Skin epidermis (tissue), 12 donors: ENCODE results near the gene BCL7A.
A peak's percentile ranks its signal among the peaks of the same experiment; 100 is the strongest.

Experiments
- H3K27ac ChIP-seq, 21 experiments: fragments of 200-600 bp; sonication (generic) in 11 of 21; one replicate each; pipeline ENCODE4 v1.5.0; 2020; ENCODE audit warnings: mild to moderate bottlenecking in 3 of 21, inconsistent platforms in 2 of 21, moderate library complexity in 2 of 21
- H3K4me3 ChIP-seq, 7 experiments: fragments of 200-600 bp; sonication (generic) in 2 of 7; one replicate each; pipeline ENCODE4 v1.5.0; 2020; ENCODE audit warnings: inconsistent platforms in 2 of 7, mild to moderate bottlenecking in 2 of 7, moderate library complexity in 1 of 7

The BCL7A gene

DNA sequence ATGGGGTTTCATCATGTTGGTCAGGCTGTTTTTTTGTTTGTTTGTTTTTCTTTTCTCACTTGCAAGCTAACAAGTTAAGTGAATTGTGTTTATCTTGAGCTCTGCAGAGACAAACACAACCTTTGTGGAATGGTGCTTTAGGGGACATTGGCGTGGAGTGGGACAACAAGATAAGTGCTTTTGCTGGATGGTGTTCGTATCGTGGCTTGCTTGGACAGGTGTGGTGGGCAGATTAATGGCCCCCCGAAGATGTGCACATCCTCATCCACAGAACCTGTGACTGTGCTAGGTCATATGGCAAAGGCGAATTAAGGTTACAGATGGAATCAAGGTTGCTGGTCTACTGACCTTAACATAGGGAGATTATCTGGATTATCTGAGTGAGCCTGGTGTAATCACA lies 63.9 kb downstream of the BCL7A start:
- Histone ChIP-seq H3K27ac (no peak overlapping the region), H3K4me3 (no peak overlapping the region)

DNA sequence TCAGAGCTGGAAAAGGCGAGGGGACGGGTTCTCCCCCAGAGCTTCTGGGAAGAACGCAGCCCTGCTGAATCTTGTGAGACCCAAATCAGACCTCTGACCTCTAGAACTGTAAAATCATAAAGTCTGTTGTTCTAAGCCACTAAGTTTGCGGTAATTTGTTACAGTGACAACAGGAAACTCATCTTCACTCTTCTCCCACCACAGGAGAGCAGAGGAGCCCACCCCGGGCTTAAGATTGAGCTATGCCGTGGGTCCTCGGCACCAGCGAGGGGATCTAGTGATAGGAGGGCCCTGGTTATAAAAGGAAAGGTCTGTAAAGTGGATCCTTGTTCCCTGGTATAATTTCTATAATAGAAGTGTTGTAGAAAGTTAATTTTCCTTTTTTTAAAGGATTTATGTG lies 64.4 kb downstream of the BCL7A start:
- H3K27ac ChIP-seq, result peak overlapping the region in 2 of 21 experiments; percentile 7 to 30
- no peak overlapping the region for H3K4me3 ChIP-seq

DNA sequence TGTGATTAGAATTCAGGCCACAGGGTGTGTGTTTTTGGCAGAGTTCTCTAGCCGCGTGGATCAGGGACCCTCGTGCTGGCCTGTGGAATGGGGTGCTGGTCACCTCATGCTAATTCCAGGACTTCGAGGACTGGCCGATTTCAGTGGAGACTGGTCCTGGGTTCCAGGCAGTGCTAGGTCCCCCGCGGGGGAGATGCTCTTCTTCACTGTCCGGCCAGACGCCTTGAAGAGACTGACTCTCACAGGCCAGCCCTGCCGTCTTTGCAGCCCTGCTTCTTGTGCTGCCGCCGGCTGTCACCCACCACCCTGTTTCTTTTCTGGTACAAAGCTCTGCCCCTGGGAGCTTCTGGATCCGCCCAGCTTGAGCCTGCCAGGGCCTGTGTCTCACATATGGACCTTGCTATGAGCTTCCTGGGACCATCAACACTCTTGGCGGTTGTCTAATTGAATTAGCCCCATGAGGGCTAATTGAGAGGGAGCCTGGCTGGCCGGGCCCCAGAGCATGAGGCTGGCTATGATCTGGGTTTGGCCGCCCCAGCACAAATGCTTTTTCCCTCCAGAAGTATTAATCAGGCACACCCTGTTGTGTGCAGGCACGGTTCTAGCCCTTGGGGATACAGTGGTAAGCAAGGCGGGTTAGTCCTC lies 65.1 kb downstream of the BCL7A start:
- Histone ChIP-seq H3K4me3 (no peak overlapping the region), H3K27ac (peak overlapping the region in 5 of 21 experiments; percentile 0 to 60 (median 22))

DNA sequence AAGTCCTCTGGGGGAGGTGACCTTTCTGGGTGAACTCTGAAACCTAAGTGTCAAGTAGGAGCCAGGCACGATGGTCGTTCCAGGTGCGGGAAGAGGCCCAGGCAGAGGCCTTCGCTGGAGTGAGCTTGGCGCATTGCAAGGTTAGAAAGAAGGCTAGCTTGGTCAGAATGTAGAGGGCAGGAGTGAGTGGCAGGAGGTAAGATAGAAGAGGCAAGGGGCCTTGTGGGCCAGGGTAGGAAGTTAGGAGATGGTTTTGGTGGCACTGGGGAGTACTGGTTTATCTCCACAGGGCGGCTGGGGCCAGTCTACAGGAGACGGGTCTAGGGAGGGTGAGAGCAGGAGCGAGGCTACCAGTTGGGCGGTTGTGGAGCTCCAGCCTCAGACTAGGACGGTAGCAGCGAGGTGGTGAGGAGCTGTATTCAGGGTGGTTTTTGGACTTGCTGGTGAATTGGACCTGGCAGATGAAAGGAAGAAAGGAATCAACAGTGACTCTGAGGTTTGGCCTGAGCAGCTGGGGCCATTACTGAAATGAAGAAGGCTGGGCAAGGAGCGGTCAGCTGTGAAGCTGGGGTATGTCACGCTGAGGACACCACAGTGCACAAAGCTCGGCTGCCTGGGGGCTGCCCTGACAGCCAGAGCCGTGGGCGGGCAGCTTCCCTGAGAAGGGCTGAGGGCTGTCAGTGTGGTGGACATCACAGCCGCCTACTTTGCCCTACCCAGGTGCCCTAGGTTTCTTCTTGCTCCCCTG lies 65.9 kb downstream of the BCL7A start:
- H3K4me3 ChIP-seq, result no peak overlapping the region
- H3K27ac ChIP-seq, result peak overlapping the region in 5 of 21 experiments; percentile 18 to 60 (median 56)

DNA sequence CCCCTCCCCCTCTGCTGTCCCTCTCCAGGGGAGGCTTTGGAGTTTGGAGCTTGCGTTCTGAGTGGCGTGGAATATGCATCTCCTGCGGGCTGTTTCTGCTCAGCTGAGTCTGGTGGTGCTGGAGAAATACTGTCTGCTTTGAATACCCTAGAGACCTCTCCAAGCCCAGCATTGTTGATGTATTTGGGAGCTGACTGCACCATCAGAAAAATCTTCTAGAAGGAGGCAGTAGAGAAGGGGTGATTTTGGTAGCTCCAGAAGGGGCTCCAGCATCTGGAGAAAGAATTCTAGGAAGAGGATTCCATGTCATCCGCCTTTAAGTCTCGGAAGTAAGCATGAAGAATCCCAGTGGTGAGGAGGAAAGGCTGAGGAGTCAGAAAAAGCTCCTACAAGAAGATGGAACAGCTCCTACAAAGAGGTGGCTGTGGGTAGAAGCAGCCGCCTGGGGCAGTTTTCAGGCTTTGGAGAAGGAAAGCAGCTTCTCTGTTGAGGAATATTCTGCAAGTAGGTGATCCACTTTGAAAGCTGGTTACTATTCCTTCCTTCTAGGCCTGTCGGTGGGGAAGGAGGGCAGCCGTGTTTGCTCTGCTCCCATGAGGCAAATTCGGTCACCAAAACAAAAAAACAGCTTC lies 66.6 kb downstream of the BCL7A start:
- Histone ChIP-seq H3K27ac (peak overlapping the region in 6 of 21 experiments; percentile 18 to 60 (median 42)), H3K4me3 (no peak overlapping the region)

DNA sequence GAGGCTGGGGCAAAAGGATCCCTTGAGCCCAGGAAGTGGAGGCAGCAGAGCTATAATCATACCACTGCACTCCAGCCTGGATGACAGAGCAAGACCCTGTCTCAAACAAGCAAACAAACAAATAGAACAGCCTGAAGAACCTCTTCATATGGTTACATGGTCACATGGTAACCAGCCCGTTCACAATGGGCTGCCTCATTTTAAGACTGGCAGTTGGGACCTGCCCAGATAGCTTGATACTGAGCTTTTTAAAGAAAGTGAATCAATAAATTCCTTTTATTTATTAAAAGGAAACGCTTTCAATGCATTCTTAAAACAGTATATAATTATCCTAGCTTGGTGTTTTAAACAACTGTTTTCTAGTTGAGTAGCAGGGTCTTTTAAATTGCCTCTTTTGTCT lies 67.4 kb downstream of the BCL7A start:
- H3K27ac ChIP-seq, result peak overlapping the region in 5 of 21 experiments; percentile 18 to 60 (median 56)

DNA sequence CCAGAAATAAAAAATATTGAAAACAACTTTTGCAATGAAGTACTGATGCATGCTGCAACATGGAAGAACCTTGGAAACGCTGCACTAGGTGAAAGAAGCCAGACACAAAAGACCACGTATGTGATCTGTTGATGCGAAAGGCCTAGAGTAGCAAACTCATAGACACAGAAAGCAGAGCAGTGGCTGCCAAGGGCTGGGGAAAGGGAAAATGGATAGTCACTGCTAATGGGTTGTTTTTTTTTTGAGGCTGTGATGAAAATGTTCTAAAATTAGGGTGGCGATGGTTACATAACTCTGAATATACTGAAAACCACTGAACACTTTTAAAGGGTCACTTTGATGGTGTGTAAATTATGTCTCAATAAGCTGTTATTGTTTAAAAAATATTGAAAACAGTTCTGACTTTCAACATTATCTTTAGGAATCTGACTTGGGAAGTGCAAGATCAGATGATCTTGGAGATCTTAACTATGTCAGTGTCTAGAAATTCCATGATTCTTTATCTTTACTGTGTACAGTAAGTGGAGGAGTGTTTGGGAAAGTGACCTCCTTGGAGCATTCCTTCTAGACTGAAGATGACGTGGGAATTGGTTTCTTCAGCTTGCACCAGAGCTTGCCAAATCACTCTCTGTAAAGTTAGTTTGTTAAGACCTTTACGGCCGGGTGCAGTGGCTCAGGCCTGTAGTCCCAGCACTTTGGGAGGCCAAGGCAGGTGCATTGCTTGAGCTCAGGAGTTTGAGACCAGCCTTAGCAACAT lies 69.3 kb downstream of the BCL7A start:
- Histone ChIP-seq H3K27ac (peak overlapping the region in 10 of 21 experiments; percentile 4 to 73 (median 24)), H3K4me3 (no peak overlapping the region)

More for the DNA sequence above, 67.4 kb downstream of the BCL7A start:
- H3K4me3 ChIP-seq, result no peak overlapping the region

DNA sequence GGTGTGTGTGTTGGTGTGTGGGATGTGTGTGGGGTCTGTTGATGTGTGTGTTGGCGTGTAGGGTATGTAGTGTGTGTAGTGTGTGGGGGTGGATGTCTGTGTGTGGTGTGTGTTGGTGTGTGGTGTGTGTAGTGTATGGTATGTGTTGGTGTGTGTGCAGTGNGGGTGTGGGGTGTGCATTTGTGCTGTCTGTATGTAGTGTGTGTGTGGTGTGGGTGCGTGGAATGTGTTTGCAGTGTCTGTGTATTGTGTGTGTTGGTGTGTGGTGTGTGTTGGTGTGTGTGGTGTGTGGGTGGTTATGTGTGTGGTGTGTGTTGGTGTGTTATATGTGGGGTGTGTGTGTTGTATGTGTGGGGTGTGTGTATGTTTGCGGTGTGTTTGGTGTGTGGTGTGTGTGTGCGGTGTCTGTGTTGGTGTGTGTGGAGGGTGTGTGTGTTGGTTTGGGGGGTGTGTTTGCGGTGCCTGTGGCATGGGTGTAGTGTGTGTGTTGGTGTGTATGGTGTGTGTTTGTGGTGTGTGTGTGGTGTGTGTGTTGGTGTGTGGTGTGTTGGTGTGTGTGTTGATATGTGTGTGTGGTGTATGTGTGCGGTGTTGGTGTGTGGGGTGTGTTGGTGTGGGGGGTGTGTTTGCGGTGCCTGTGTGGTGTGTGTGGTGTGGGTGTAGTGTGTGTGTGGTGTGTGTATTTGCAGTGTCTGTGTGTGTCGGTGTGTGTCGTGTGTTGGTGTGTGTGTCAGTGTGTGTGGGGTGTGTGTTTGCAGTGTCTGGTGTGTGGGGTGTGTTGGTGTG lies 71.6 kb downstream of the BCL7A start:
- Histone ChIP-seq H3K27ac (peak overlapping the region in 6 of 21 experiments; percentile 3 to 57 (median 37)), H3K4me3 (no peak overlapping the region)

DNA sequence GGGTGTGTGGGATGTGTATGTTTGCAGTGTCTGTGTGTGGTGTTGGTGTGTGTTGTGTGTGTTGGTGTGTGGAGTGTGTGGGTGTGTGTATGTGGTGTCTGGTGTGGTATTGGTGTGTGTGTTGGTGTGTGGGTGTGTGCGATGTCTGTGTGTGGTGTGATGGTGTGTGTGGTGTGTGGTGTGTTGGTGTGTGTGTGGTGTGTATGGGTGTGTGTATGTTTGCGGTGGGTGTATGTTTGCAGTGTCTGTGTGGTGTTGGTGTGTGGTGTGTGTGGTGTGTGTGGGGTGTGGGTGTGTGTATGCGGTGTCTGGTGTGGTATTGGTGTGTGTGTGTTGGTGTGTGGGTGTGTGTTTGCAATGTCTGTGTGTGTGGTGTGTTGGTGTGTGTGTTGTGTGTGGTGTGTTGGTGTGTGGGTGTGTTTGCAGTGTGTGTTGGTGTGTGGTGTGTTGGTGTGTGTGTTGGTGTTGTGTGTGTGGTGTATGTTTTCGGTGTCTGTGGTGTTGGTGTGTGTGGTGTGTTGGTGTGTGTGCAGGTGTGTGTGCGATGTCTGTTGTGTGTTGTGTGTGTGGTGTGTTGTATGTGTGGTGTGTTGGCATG lies 72.6 kb downstream of the BCL7A start:
- peak overlapping the region in 9 of 21 experiments; percentile 3 to 67 (median 45) for H3K27ac ChIP-seq
- no peak overlapping the region for H3K4me3 ChIP-seq

DNA sequence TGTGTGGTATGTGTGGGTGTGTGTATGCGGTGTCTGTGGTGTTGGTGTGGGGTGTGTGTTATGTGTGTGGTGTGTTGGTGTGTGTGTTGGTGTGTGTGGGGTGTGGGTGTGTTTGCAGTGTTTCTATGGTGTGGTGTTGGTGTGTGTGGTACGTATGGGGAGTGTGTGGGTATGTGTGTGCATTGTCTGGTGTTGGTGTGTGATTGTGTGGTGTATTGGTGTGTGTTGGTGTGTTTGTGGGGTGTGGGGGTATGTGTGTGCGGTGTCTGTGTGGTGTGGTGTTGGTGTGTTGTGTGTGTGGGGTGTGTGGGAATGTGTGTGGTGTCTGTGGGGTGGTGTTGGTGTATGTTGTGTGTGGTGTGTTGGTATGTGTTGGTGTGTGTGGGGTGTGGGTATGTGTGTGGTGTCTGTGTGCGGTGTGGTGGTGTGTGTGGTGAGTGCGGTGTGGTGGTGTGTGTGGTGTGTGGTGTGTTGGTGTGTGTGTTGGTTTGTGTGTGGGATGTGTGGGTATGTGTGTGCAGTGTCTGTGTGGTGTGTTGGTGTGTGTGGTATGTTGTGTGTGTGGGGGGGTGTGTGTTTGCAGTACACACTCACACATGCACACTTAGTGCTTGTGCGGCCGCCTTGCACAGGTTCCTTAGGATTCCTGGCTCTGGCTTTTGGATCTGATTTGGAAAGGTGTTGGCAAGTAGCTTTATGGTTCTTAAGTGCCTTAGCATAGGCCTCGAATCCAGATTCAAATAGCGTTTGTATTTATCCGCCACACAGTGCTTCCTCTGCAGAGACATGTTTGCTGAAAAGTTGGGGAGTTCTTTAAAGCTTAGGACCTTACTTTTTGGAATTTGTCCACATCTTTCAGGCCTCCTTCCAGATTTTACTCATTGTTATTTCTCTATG lies 73.3 kb downstream of the BCL7A start:
- H3K4me3 ChIP-seq, result no peak overlapping the region
- H3K27ac ChIP-seq, result peak overlapping the region in 14 of 21 experiments; percentile 6 to 67 (median 36)

DNA sequence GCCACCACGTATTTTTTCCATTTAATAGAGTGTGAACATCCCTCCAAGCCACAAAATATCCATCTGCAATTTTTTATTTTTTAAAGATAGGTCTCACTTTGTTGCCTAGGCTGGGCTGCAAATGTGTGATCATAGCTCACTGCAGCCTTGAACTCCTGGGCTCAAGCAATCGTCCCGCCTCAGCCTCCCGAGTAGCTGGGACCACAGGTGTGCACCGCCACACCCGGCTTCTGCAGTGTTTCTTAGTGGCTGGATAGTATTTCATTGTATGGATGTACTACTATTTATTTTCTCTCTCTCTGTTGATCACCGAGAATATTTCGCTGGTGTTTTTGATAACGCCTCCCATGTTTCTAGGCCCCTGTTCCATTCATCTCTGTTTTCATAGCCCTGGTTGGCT lies 74.3 kb downstream of the BCL7A start:
- peak overlapping the region in 15 of 21 experiments; percentile 20 to 80 (median 65) for H3K27ac ChIP-seq
- H3K4me3 ChIP-seq, result no peak overlapping the region

DNA sequence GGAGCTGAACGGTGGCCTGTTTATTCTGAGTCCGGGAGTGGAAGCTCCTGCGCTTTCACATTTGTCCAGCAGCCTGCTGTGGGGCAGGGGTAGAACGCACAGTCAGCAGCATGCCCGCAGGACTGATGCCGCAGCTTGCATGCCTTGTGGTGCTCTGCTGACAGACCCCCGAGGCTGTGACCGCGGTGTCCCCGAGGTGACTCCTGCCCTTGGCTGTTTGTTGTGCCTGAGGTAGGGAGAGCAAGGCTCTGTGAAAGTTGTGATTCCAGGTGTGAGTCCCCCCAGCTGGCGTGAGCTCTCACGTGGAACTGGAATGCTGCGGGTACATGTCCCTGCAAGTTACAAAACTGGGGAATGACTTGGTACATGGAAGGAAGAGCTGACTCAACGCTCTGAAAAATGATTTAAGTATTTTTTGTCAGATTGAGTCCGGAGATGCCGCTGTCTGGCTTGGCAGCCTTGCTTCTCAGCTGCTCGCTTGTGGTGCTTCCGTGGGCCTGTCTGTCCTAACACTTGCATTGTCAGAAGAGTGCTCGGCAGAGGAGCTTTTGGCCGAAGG lies 75.0 kb downstream of the BCL7A start:
- Histone ChIP-seq H3K27ac (peak overlapping the region in 19 of 21 experiments; percentile 20 to 80 (median 68)), H3K4me3 (no peak overlapping the region)

DNA sequence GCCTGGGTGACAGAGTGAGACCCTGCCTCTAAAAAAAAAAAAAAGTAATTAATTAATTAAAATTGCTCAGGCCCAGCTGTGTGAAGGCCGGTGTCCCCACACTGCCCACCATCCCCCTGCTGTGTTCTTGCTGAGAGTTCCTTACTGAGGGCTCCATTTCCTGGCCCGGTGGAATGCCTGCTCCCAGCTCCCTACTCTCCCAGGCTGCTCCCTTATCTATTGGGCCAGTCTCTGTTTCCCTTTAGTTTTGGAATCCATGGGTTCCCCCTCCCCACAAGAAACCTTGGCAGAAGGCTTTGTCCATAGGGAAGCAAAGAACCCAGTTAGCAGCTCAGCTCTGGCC lies 75.9 kb downstream of the BCL7A start:
- H3K4me3 ChIP-seq, result no peak overlapping the region
- peak overlapping the region in 18 of 21 experiments; percentile 4 to 80 (median 70) for H3K27ac ChIP-seq

DNA sequence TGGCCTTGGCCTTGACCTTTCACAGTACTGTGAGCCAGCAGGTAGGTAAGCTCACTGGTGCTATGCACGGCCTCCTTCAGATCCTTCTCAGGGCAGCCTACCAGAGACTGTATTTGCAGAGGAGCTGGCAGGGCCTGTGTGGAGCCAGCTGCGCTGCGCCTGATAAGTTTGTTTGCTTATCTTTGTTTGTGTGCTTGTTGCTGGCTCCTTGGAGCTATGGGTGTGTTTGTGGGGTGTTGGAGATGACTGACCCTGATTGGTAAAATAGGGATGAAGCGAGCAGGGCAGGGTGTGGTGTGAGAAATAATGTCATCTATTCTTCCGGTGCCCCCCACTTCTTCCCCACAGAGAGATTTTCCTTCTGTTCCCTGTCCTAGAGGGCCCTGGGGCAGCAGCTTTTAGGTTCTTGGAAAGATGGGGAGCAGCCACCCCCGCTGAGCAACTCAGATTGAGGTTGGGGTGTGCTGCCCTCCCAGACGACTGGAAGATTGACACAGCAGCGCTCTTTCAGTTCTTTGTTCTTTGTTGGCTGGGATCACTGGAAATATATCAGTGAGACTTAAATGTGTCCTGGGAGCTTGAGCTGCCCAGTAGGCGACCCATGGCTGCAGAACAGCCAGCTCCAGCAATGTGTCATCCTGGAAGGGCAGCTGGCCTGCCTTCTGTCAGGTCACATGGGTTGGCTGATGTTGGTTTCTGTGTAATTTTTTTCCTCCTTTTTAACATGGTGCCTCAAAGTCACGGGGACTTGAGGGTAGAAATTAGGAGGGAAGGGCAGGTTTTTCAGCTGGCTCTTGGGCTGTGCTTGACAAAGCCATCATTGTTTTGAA lies 76.5 kb downstream of the BCL7A start:
- H3K27ac ChIP-seq, result peak overlapping the region in 19 of 21 experiments; percentile 4 to 80 (median 69)

DNA sequence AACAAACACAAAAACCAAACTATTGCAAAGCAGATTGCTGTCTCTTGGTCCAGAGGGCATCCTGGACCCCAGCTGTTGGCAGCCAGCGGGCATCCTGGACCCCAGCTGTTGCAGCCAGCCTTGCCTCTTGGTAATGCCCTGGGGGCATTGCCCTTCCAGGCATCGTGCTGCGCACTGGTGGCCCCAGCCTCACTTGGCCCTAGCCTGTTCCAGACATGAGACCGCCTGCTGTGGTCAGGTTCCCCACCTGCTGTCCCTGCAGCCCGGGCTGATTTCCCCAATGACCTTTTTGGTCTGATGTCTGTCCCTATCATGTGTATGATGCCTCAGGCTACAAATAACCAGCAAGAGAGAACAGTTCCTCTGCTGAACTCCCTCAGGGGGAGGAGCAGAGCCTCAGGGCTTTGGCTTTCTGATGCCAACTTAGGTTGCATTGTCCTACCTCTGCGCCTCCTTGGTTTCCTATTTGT lies 77.6 kb downstream of the BCL7A start:
- H3K27ac ChIP-seq, result peak overlapping the region in 17 of 21 experiments; percentile 4 to 79 (median 65)
- no peak overlapping the region for H3K4me3 ChIP-seq

More for the DNA sequence above, 76.5 kb downstream of the BCL7A start:
- no peak overlapping the region for H3K4me3 ChIP-seq

DNA sequence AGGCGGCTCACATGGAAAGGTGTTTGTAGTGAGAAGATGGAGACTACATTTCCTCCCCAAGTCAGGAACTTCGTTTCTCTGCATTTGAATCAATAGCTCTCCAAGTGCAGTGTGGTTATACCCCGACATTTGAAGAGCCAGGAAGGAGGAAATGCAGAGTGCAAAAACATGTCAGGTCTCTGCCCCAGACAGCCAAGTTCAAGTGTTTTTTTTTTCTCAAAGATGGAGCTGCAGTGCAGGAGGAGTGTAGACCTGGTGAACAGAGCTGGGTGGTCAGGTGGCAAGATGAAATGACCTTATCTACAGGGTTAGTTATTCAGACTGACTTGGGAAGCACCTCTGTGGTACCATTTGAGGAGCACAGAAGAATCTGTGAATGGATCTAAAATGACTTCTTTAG lies 78.2 kb downstream of the BCL7A start:
- peak overlapping the region in 12 of 21 experiments; percentile 4 to 78 (median 67) for H3K27ac ChIP-seq

More for the DNA sequence above, 78.2 kb downstream of the BCL7A start:
- no peak overlapping the region for H3K4me3 ChIP-seq
